Measurements from ENCODE around the gene KLHL34.

KLHL34 gene

GRCh38 chrX:21691512-21692018 lies 33.4 kb upstream of the KLHL34 start:
- Histone ChIP-seq H3K9me3 (ENCODE audit: insufficient read depth, low read depth, low read length) (no peaks in the 10 kb centered on the region), H3K9me2 (replicated peaks; ENCODE audit: low read depth, low read length) (no peaks in the 10 kb centered on the region), H3K4me3 (ENCODE audit: low read length, poor library complexity, severe bottlenecking) (no peak overlapping the region), H3K79me2 (ENCODE audit: insufficient read depth, low read length) (no peaks in the 10 kb centered on the region), H3K27me3 (ENCODE audit: insufficient read depth, low read length, poor library complexity, severe bottlenecking) (no peaks in the 10 kb centered on the region), H3K4me1 (ENCODE audit: insufficient read depth, low read length, poor library complexity, severe bottlenecking) (no peaks in the 10 kb centered on the region), H4K20me1 (ENCODE audit: insufficient read depth, low read length, poor library complexity, severe bottlenecking) (no peaks in the 10 kb centered on the region), H3K9ac (ENCODE audit: low read depth, low read length, poor library complexity, severe bottlenecking) (no peak overlapping the region), H3F3A (ENCODE audit: low read depth) (no peaks in the 10 kb centered on the region), H2AFZ (ENCODE audit: low read length) (no peak overlapping the region), H3K36me3 (ENCODE audit: insufficient read depth, low read length) (no peaks in the 10 kb centered on the region), H3K4me2 (ENCODE audit: low read depth, low read length, poor library complexity, severe bottlenecking) (no peak overlapping the region)
- TF ChIP-seq CTCF (conservative IDR thresholded peaks at IDR 0.05; ENCODE audit: low read length) (no peak), EZH2phosphoT487 (IDR thresholded peaks at IDR 0.05; ENCODE audit: borderline replicate concordance) (no peak)

- no peaks in the 10 kb centered on the region for H3K79me2 ChIP-seq (ENCODE audit: insufficient read depth, low read length)
- no peaks in the 10 kb centered on the region for H3K36me3 ChIP-seq (ENCODE audit: insufficient read depth, low read length)
- no peak overlapping the region for H3K4me3 ChIP-seq (ENCODE audit: low read length, poor library complexity, severe bottlenecking)
- no peaks in the 10 kb centered on the region for H3F3A ChIP-seq (ENCODE audit: low read depth)
- no peaks in the 10 kb centered on the region for H3K9me2 ChIP-seq (replicated peaks; ENCODE audit: low read depth, low read length)
- TF ChIP-seq CTCF (conservative IDR thresholded peaks at IDR 0.05; ENCODE audit: low read length) (no peak), EZH2phosphoT487 (IDR thresholded peaks at IDR 0.05; ENCODE audit: borderline replicate concordance) (no peak)
- no peaks in the 10 kb centered on the region for H4K20me1 ChIP-seq (ENCODE audit: insufficient read depth, low read length, poor library complexity, severe bottlenecking)
- no peak overlapping the region for H3K4me2 ChIP-seq (ENCODE audit: low read depth, low read length, poor library complexity, severe bottlenecking)
- no peaks in the 10 kb centered on the region for H3K9me3 ChIP-seq (ENCODE audit: insufficient read depth, low read depth, low read length)
- H3K4me1 ChIP-seq (ENCODE audit: insufficient read depth, low read length, poor library complexity, severe bottlenecking): no peaks in the 10 kb centered on the region
- H3K27me3 ChIP-seq (ENCODE audit: insufficient read depth, low read length, poor library complexity, severe bottlenecking): no peaks in the 10 kb centered on the region
- H2AFZ ChIP-seq (ENCODE audit: low read length): no peak overlapping the region
- no peak overlapping the region for H3K9ac ChIP-seq (ENCODE audit: low read depth, low read length, poor library complexity, severe bottlenecking)
These were observed 25.8 kb upstream of the KLHL34 start for GRCh38 chrX:21683941-21684340.

GRCh38 chrX:21678048-21678612 lies 20.0 kb upstream of the KLHL34 start:
- no peaks in the 10 kb centered on the region for H3K36me3 ChIP-seq (ENCODE audit: insufficient read depth, low read length)
- H3F3A ChIP-seq (ENCODE audit: low read depth): no peaks in the 10 kb centered on the region
- H3K9me2 ChIP-seq (replicated peaks; ENCODE audit: low read depth, low read length): no peaks in the 10 kb centered on the region
- H3K4me3 ChIP-seq (ENCODE audit: low read length, poor library complexity, severe bottlenecking): no peak overlapping the region
- H3K4me2 ChIP-seq (ENCODE audit: low read depth, low read length, poor library complexity, severe bottlenecking): no peak overlapping the region
- H3K27me3 ChIP-seq (ENCODE audit: insufficient read depth, low read length, poor library complexity, severe bottlenecking): no peaks in the 10 kb centered on the region
- no peaks in the 10 kb centered on the region for H4K20me1 ChIP-seq (ENCODE audit: insufficient read depth, low read length, poor library complexity, severe bottlenecking)
- no peak overlapping the region for H3K9ac ChIP-seq (ENCODE audit: low read depth, low read length, poor library complexity, severe bottlenecking)
- H3K79me2 ChIP-seq (ENCODE audit: insufficient read depth, low read length): no peaks in the 10 kb centered on the region
- TF ChIP-seq EZH2phosphoT487 (IDR thresholded peaks at IDR 0.05; ENCODE audit: borderline replicate concordance) (no peak), CTCF (conservative IDR thresholded peaks at IDR 0.05; ENCODE audit: low read length) (no peak)
- no peak overlapping the region for H2AFZ ChIP-seq (ENCODE audit: low read length)
- no peaks in the 10 kb centered on the region for H3K9me3 ChIP-seq (ENCODE audit: insufficient read depth, low read depth, low read length)
- no peaks in the 10 kb centered on the region for H3K4me1 ChIP-seq (ENCODE audit: insufficient read depth, low read length, poor library complexity, severe bottlenecking)
